ENCODE data around the gene HOXB1. TPM values are rescaled to one million over a fixed set of nuclear protein-coding genes. Genes with fewer than 3 reads are reported as not detected.

Gene HOXB1
- total and polyA plus RNA-seq, 2 experiments from 2014 or later: not detected

- Mint-ChIP-seq H3K4me3 (no peak overlapping the region), H3K27me3 (ENCODE audit: insufficient read depth, low read depth, poor library complexity) (peaks cover 75% of the 10 kb centered on the region), H3K4me1 (peaks cover 53% of the 10 kb centered on the region), H3K36me3 (ENCODE audit: low read depth) (no peaks in the 10 kb centered on the region), H3K27ac (no peak overlapping the region), H3K9me3 (no peaks in the 10 kb centered on the region)
- TF ChIP-seq ETS1 (IDR thresholded peaks at IDR 0.05) (no peak), EZH2phosphoT487 (IDR thresholded peaks at IDR 0.05; ENCODE audit: unreplicated experiment) (no peak), STAT1 (IDR thresholded peaks at IDR 0.05; ENCODE audit: unreplicated experiment) (no peak), POLR2AphosphoS5 (IDR thresholded peaks at IDR 0.05; ENCODE audit: low read depth) (no peak), ZNF114 (CRISPR knock-in tag; IDR thresholded peaks at IDR 0.05) (no peak), CTCF (conservative IDR thresholded peaks at IDR 0.05; ENCODE audit: low read depth in 2 of 2) (no peak), EZH2 (IDR thresholded peaks at IDR 0.05; ENCODE audit: low read depth, unreplicated experiment) (no peak), JUNB (IDR thresholded peaks at IDR 0.05; ENCODE audit: unreplicated experiment) (no peak), ZNF331 (CRISPR knock-in tag; IDR thresholded peaks at IDR 0.05; ENCODE audit: low read depth) (no peak), ZNF462 (CRISPR knock-in tag; IDR thresholded peaks at IDR 0.05) (no peak), REST (IDR thresholded peaks at IDR 0.05; ENCODE audit: unreplicated experiment) (no peak), NANOG (IDR thresholded peaks at IDR 0.05; ENCODE audit: borderline replicate concordance) (no peak)
- peaks cover 17% of the 10 kb centered on the region for H3F3A ChIP-seq (replicated peaks; ENCODE audit: low read depth)
- 0 out of 2 replicates have a peak overlapping the region, but pooled peaks have one; percentile 66 for H3K4me2 ChIP-seq
- H3K27me3 ChIP-seq (ENCODE audit: insufficient read depth): peaks cover 97% of the 10 kb centered on the region
- H2AFZ ChIP-seq: no peak overlapping the region
- H3K79me2 ChIP-seq (replicated peaks; ENCODE audit: insufficient read depth): no peaks in the 10 kb centered on the region
- no peaks in the 10 kb centered on the region for H3K36me3 ChIP-seq (ENCODE audit: insufficient read depth)
- DNase-seq (ENCODE audit: low spot score) (no peak), ATAC-seq (no peak)
- H4K20me1 ChIP-seq (replicated peaks; ENCODE audit: insufficient read depth): 0 out of 2 replicates have a peak, but pooled peaks cover 4% of the 10 kb centered on the region
- H3K4me1 ChIP-seq (ENCODE audit: insufficient read depth): peaks cover 53% of the 10 kb centered on the region
- H3K9me2 ChIP-seq (ENCODE audit: insufficient read depth): no peaks in the 10 kb centered on the region
- H3K27ac ChIP-seq (ENCODE audit: low read depth): no peak overlapping the region
- no peak overlapping the region for H3K4me3 ChIP-seq
Observed at GRCh38 chr17:48532261-48532660, 1.4 kb upstream of the HOXB1 start.

All from GM23338 (cell line).